ENCODE measurements around the gene ZNF518B.
"Not testable (repeated sequence)": the region's sequence is repeated elsewhere in the genome, so short reads cannot be mapped to it uniquely, and the experiment has no call there.

Gene ZNF518B

GRCh38 chr4:10460313-10461047 lies 3.3 kb upstream of the ZNF518B start:
- H3K4me3 ChIP-seq (ENCODE audit: low read depth, low read length), result no peak overlapping the region
- DNase-seq (ENCODE audit: low read depth), result no peak

DNA sequence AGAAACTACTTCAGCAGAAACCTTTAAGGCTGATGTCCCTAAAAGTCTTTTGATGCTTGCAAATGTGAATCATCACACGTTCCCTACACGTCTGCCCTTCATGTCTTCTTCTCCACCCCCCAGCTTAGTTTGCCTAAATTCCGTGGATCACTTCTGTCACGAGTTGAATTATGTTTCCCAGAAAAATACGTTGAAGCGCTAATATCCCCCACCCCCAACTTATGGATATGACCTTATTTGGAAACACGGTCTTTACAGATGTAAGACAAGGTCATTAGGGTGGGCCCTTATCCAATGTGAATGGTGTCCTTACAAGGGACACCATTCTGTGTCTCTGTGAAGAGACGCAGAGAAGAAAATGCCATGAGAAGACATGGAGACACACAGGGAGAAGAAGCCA lies 2.1 kb upstream of the ZNF518B start:
- H3K4me3 ChIP-seq (ENCODE audit: low read depth, low read length), result no peak overlapping the region
- DNase-seq (ENCODE audit: low read depth), result no peak

- no peak overlapping the region for H3K4me3 ChIP-seq (ENCODE audit: low read depth, low read length)
- no peak for DNase-seq (ENCODE audit: low read depth)
Observed at GRCh38 chr4:10458177-10458576, 951 bp upstream of the ZNF518B start.

DNA sequence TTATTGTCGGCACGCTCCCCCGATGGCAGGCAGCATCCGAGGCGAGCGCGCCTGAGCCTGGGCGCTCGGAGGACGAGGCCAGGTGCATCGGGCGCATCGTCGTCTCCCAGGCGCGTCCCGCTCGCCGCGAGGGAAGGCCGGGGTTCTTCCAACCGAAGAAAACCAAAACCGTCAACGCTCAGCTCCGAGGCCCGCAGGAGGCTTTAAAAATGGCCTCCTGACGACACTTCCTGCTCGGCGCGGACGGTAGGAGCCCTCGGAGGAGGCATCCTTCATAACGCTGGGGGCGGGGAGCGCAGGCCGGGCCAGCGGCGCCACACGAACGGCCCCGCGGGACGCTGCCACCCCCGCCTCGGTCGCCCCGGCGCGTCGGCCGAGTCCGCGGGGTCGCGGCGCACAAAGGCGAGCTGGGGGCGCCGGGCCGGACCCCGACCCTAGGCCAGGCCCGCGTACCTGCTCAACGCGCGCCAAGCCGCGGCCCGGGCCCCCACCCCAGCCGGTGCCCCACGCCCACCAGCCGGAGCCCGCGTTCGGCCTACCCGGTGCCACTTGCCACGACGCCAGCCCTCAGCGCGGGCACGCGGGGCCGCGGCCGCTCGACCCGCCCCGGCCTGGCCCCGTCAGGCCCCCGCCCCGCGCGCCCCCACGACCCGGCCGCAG lies 501 bp downstream of the ZNF518B start:
- DNase-seq (ENCODE audit: low read depth), result peak; percentile 18
- peak overlapping the region; percentile 60 for H3K4me3 ChIP-seq (ENCODE audit: low read depth, low read length)

DNA sequence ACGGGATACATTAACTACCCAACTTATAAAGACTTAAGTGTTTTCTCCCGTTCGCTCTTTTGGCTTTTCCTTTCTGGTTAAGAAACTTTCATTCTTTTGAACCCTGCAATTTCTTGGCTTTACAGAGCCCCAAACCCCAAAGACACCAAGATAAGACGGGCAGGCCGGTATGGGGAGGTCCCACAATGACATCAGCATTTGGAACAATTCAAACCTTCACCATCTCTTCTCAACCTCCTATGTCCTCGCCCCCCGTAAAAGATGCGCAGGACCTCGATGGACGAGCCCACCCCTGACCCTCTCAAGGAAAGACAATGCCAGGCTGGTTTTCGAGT lies 999 bp downstream of the ZNF518B start:
- DNase-seq (ENCODE audit: low read depth), result no peak
- H3K4me3 ChIP-seq (ENCODE audit: low read depth, low read length), result peak overlapping the region; percentile 60

- DNase-seq (ENCODE audit: low read depth), result no peak
- no peak overlapping the region for H3K4me3 ChIP-seq (ENCODE audit: low read depth, low read length)
Observed at GRCh38 chr4:10455133-10455532, 2.1 kb downstream of the ZNF518B start.

- no peak for DNase-seq (ENCODE audit: low read depth)
- H3K4me3 ChIP-seq (ENCODE audit: low read depth, low read length), result no peak overlapping the region
Observed at GRCh38 chr4:10454726-10455125, 2.5 kb downstream of the ZNF518B start.

DNA sequence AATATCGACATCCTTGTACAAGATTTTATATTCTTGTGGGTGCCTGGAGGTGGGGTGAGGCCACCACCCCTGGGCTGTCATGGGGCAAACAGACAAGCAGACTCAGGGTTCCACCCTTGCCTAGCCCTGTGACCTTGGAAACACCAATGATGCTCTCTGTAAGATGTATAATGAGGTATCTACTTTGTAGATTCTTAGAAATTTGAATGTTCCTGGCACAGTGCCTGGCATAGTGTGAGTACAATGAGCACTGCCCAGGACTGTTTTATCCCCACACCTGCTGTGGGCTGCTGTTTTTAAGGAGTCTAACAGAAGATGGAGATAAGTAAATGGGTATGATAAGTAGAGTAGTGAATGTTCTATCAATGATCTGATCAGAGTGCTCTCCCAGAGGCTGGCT lies 3.1 kb downstream of the ZNF518B start:
- H3K4me3 ChIP-seq (ENCODE audit: low read depth, low read length), result no peak overlapping the region
- no peak for DNase-seq (ENCODE audit: low read depth)

DNA sequence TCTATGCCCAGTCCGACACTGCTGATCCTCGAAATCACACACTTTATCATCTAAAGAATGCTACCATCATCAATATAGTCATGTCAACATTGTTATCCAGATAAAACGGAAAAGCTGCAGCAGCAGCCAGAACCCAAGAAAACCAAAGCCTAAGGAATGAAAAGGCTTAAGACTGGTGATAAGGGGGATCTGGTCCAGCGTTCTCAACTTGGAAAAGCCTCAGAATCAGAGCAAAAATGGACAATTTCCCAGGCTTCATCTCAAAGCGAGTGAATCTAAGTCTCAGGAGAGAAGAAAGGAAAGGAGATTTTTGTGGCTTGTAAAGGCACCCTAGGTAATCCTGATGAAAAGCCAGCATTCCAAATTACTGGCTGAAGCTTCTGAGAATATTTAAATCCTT lies 8.2 kb downstream of the ZNF518B start:
- no peak for DNase-seq (ENCODE audit: low read depth)

GRCh38 chr4:10442976-10443375 lies 14.2 kb downstream of the ZNF518B start:
- DNase-seq (ENCODE audit: low read depth), result no peak
- H3K4me3 ChIP-seq (ENCODE audit: low read depth, low read length), result no peak overlapping the region

More for the DNA sequence above, 8.2 kb downstream of the ZNF518B start:
- no peak overlapping the region for H3K4me3 ChIP-seq (ENCODE audit: low read depth, low read length)

- H3K4me3 ChIP-seq (ENCODE audit: low read depth, low read length), result no peak overlapping the region
- no peak for DNase-seq (ENCODE audit: low read depth)
Observed at GRCh38 chr4:10441512-10441911, 15.7 kb downstream of the ZNF518B start.

DNA sequence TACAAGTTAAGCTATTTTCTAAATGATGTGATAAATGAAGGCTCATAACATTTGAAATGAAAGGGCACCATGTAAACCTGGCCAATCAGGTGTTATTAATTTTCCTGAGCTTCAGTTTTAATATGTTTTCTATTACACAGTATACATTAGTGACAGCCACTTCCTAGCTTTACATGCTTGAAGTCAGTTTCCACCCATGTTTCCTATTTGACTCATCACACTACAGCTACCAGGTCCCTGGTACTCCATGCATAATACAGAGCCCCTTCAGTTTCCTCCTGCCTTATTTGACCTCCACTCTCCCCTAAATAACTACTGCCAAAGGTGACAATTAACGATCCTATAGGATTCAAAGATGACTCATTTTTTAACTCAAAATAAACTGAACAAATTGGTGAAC lies 18.3 kb downstream of the ZNF518B start:
- H3K4me3 ChIP-seq (ENCODE audit: low read depth, low read length), result no peak overlapping the region
- DNase-seq (ENCODE audit: low read depth), result no peak

GRCh38 chr4:10437735-10438134 lies 19.5 kb downstream of the ZNF518B start:
- no peak overlapping the region for H3K4me3 ChIP-seq (ENCODE audit: low read depth, low read length)
- DNase-seq (ENCODE audit: low read depth), result no peak

- not testable (repeated sequence) for DNase-seq (ENCODE audit: low read depth); H3K4me3 ChIP-seq (ENCODE audit: low read depth, low read length)
Observed at GRCh38 chr4:10427680-10428079, 29.5 kb downstream of the ZNF518B start.

DNA sequence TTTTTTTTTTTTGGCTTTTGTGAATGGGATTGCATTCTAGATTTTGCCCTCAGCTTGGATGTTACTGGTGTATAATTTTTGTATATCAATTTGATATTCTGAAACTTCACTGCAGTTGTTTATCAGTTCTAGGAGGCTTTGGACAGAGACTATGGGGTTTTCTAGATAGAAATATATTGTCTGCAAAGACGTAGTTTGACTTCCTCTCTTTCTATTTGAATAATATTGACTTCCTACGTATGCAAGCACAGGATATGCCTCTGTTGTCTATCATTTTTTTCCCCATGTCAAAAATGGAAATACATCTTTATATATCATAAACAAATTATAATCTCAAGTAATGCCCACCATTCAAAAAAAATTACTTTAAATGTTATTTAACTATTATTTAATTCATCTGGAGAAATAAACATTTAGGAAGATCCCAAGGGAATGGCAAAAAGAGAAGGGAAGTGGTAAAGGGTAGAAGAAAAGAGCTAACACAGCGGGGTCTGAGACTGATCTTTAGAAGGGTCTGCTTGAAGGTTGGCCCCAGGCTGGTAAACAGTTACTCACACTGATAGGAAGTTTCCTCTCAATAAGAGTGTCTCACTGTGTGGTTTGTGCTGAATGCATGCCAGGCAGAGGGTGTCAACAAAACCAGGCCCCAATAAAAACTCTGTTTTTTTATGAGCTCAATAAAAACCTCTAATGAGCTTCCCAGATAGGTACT lies 35.7 kb downstream of the ZNF518B start:
- no peak for DNase-seq (ENCODE audit: low read depth)
- no peak overlapping the region for H3K4me3 ChIP-seq (ENCODE audit: low read depth, low read length)

DNA sequence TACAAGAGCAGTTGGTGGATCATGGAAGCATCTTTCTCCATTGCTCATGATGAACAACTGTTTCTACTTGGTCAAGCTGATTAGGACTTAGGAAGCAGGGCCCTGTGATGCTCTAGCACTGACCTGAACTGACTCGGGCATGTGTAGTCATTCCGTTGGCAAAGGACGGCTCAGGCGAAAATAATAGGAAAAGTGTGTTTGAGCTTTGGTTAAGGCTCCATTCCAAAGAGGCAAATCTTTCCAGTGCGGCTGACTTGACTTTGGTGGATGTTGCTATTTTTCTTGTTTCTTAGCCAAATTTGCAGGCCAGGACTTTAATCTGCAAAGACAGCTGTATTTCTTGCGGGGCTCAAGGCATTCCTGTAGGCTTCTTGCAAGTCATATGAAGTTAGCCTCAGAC lies 39.5 kb downstream of the ZNF518B start:
- H3K4me3 ChIP-seq (ENCODE audit: low read depth, low read length), result no peak overlapping the region
- no peak for DNase-seq (ENCODE audit: low read depth)

GRCh38 chr4:10416441-10416840 lies 40.8 kb downstream of the ZNF518B start:
- no peak for DNase-seq (ENCODE audit: low read depth)
- no peak overlapping the region for H3K4me3 ChIP-seq (ENCODE audit: low read depth, low read length)

- DNase-seq (ENCODE audit: low read depth), result no peak
- no peak overlapping the region for H3K4me3 ChIP-seq (ENCODE audit: low read depth, low read length)
Observed at GRCh38 chr4:10413177-10413576, 44.0 kb downstream of the ZNF518B start.

DNA sequence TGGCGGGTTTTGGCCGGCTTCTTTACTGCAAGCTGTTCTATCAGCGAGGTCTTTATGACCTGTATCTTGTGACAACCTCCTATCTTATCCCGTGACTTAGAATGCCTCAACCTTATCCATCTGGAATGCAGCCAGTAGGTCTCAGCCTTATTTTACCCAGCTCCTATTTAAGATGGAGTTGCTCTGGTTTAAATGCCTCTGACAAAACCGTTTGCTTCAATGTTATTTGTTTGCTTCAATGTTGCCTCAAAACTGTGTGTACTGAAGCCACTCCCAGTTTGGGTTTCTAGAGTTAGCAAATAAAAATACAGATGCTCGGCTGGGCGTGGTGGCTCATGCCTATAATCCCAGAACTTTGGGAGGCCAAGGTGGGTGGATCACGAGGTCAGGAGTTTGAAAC lies 51.6 kb downstream of the ZNF518B start:
- no peak for DNase-seq (ENCODE audit: low read depth)
- H3K4me3 ChIP-seq (ENCODE audit: low read depth, low read length), result no peak overlapping the region

GRCh38 chr4:10403633-10404445 lies 53.4 kb downstream of the ZNF518B start:
- H3K4me3 ChIP-seq (ENCODE audit: low read depth, low read length), result no peak overlapping the region
- peak; percentile 1 for DNase-seq (ENCODE audit: low read depth)

Data from skeletal muscle cell (primary cell).